Fibroblast of pulmonary artery (primary cell): ENCODE data around the gene RBM26.

Experiments
- DNase-seq: peaks from one replicate; pipeline ENCODE4 v3.0.0-alpha.2; 2010; ENCODE audit warnings: low read depth
- H3K4me3 ChIP-seq: replicated peaks from 2 replicates; pipeline ENCODE4 v1.5.1; 2011; ENCODE audit warnings: low read depth, mild to moderate bottlenecking, control low read depth, low read length, moderate library complexity
- CTCF ChIP-seq: IDR thresholded peaks from 2 replicates; pipeline ENCODE4 v1.5.1; 2011; ENCODE audit warnings: mild to moderate bottlenecking, control low read depth, low read length, inconsistent platforms; ENCODE audit errors: missing control alignments

The RBM26 gene

GRCh38 chr13:79406597-79406908 is 498 bp upstream of the RBM26 start:
- H3K4me3 ChIP-seq: peak overlapping the region; percentile 88
- TF ChIP-seq CTCF: no peak
- DNase-seq: no peak

- no peak for TF ChIP-seq CTCF
- peak; percentile 24 for DNase-seq
Measured at GRCh38 chr13:79405501-79405830, 589 bp downstream of the RBM26 start.

DNA sequence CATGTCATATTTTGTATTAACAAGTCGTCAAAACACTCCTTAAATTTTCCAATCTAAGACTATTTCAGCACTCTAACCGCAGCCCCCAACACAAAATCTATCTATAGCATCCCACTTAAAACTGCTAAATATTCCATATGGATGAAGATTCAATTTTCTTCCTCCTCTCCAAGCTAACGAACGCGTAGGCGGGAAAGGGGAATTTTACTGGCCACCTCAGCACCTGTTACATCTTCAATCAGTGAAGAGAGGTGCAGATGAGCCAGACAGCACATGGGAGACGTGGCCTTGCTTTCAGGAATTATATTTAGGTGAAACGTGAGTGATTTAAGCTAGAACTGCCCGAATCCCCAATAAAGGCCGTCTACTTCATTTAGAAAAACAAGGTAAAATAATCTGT is 1.1 kb downstream of the RBM26 start:
- no peak for DNase-seq
- no peak for TF ChIP-seq CTCF
- H3K4me3 ChIP-seq: peak overlapping the region; percentile 88

More at GRCh38 chr13:79405501-79405830, 589 bp downstream of the RBM26 start:
- H3K4me3 ChIP-seq: peak overlapping the region; percentile 88

DNA sequence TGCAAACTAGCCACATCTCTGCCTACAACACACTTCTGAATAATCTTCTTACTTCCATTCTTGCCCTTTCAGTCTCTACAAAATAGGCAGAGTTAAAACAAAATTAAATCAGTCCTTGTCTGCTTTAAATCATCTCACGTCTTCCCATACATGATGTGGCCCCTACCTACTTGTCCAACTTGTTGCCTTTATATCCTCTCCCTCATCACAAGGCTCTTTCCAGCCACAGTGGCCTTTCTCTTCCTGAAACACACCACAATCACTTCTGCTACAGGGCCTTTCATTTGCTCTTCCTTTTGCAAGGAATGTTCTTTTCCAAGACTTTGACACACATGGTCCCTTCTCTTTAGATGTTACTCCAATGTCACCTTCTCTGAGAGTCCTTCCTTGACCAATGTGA is 1.7 kb downstream of the RBM26 start:
- H3K4me3 ChIP-seq: peak overlapping the region; percentile 88
- no peak for TF ChIP-seq CTCF
- DNase-seq: no peak

- no peak for TF ChIP-seq CTCF
- no peak overlapping the region for H3K4me3 ChIP-seq
- DNase-seq: no peak
Measured at GRCh38 chr13:79403113-79403512, 2.9 kb downstream of the RBM26 start.

DNA sequence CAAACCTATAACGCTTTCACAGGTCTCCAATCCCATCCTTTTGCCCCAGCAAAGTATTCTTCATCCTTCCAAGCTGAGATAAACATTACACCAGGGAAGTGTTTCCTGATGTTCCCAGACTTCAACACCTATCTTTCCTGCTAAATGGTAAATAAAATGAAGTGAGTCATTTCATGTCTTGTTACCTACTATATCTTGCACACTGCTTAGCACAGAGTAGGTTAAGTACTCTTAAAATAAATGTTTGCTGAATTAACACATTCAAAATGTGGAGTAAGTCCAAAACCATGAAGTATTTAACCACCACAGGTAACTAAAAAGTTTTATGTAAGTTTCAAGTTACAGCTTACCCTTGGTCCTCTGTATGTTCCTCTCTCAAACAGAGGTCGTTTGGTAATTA is 3.4 kb downstream of the RBM26 start:
- no peak for TF ChIP-seq CTCF
- H3K4me3 ChIP-seq: no peak overlapping the region
- no peak for DNase-seq

DNA sequence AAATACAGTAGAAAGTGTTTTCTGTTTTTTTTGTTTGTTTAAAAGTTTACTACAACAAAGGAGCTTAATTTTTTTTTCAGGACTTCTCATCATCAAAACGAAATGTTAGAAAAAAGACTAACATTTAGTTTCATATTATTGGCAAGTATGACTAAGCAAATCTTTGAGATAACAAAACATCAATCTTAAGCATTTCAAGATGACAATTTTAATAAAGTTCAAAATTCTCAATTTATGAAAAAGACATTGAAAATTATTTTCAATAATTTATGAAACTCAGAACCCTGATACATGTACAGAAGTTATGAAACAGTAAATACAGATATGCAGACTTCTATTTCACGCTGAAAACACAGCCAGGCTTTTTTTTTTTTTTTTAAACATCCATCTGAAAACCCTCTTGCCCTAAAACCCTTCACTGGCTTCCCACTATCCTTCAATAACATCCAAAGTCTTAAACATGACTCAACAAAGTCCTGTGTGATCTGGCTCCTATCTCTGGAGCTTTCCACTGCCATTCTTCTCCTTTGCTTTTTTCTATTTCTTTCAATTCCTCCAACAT is 3.9 kb downstream of the RBM26 start:
- DNase-seq: no peak
- H3K4me3 ChIP-seq: no peak overlapping the region
- no peak for TF ChIP-seq CTCF
